Naive thymus-derived CD4-positive, alpha-beta T cell (primary cell): ENCODE data around the gene RBMS1. TPM values are rescaled to one million over a fixed set of nuclear protein-coding genes. Genes with fewer than 3 reads are reported as not detected.
"Not testable (repeated sequence)": the region's sequence is repeated elsewhere in the genome, so short reads cannot be mapped to it uniquely, and the experiment has no call there.

ENCODE experiments used
- ATAC-seq: fragments of 150-1000 bp; cut with Tn5 transposase; 2 replicates; pipeline ENCODE4 v1.10.0; 2021; ENCODE audit warnings: mild to moderate bottlenecking, moderate library complexity
- CTCF ChIA-PET: fragments of 350-600 bp; sonication (Branson Sonifier 250); formaldehyde crosslinking; loops from one replicate; lab custom pipeline; 2021; ENCODE audit warnings: antibody characterized with exemption; lab: Charles Lee
- POLR2A ChIA-PET: fragments of 350-600 bp; sonication (Branson Sonifier 250); formaldehyde crosslinking; loops from one replicate; lab custom pipeline; 2021; ENCODE audit warnings: antibody characterized with exemption, inconsistent platforms; lab: Charles Lee
- DNase-seq, 9 donors: peaks; one replicate each; pipeline versions ENCODE4 v3.0.0 to v3.0.0-alpha.2; 2020 to 2022; ENCODE audit warnings: mixed read lengths in 1 of 9
- H3K27ac ChIP-seq: one replicate; pipeline ENCODE4 v1.7.0; 2013; ENCODE audit warnings: mild to moderate bottlenecking, low read depth, low read length, moderate library complexity
- H3K27me3 ChIP-seq, 2 donors: one replicate each; pipeline ENCODE4 v1.7.0; 2013; ENCODE audit warnings: low read length in 2 of 2, mild to moderate bottlenecking in 2 of 2, moderate library complexity in 2 of 2; ENCODE audit not compliant: control insufficient read depth in 2 of 2, insufficient read depth in 2 of 2
- H3K36me3 ChIP-seq, 3 experiments: 1 replicate in 2 of 3; 2 replicates in 1 of 3; pipeline ENCODE4 v1.7.0; 2013; ENCODE audit warnings: low read length in 3 of 3, mild to moderate bottlenecking in 3 of 3, moderate library complexity in 1 of 3; ENCODE audit not compliant: insufficient read depth in 3 of 3, control insufficient read depth in 2 of 3
- H3K4me1 ChIP-seq, 2 donors: one replicate each; pipeline ENCODE4 v1.7.0; 2013; ENCODE audit warnings: low read length in 2 of 2, mild to moderate bottlenecking in 2 of 2, moderate library complexity in 1 of 2; ENCODE audit not compliant: control insufficient read depth in 2 of 2, insufficient read depth in 2 of 2
- H3K4me3 ChIP-seq: 2 replicates; pipeline ENCODE4 v1.7.0; 2013; ENCODE audit warnings: mild to moderate bottlenecking, low read length
- H3K9me3 ChIP-seq, 3 experiments: 1 replicate in 2 of 3; 2 replicates in 1 of 3; pipeline ENCODE4 v1.7.0; 2013; ENCODE audit warnings: low read length in 3 of 3; ENCODE audit not compliant: control insufficient read depth in 2 of 3
- H3K27ac Mint-ChIP-seq, 9 donors: one replicate each; pipeline ENCODE4 v1.8.0; 2020 to 2022; ENCODE audit warnings: mixed read lengths in 9 of 9, mild to moderate bottlenecking in 8 of 9, moderate library complexity in 5 of 9, inconsistent platforms in 2 of 9
- H3K27me3 Mint-ChIP-seq, 5 donors: one replicate each; pipeline ENCODE4 v1.8.0; 2021 to 2022; ENCODE audit warnings: mixed read lengths in 5 of 5, mild to moderate bottlenecking in 1 of 5
- H3K36me3 Mint-ChIP-seq, 5 donors: one replicate each; pipeline ENCODE4 v1.8.0; 2020 to 2022; ENCODE audit warnings: mixed read lengths in 5 of 5, mild to moderate bottlenecking in 3 of 5, inconsistent platforms in 1 of 5
- H3K4me1 Mint-ChIP-seq, 7 donors: one replicate each; pipeline ENCODE4 v1.8.0; 2020 to 2022; ENCODE audit warnings: mixed read lengths in 7 of 7, mild to moderate bottlenecking in 3 of 7, inconsistent platforms in 1 of 7
- H3K4me3 Mint-ChIP-seq, 10 donors: one replicate each; pipeline ENCODE4 v1.8.0; 2020 to 2022; ENCODE audit warnings: mild to moderate bottlenecking in 10 of 10, mixed read lengths in 10 of 10, moderate library complexity in 6 of 10, inconsistent platforms in 2 of 10
- H3K9me3 Mint-ChIP-seq, 11 donors: one replicate each; pipeline ENCODE4 v1.8.0; 2020 to 2022; ENCODE audit warnings: mixed read lengths in 11 of 11, mild to moderate bottlenecking in 4 of 11, inconsistent platforms in 1 of 11, moderate library complexity in 1 of 11
- intact Hi-C, 2 donors: fragments of 100-400 bp; cut with micrococcal nuclease; formaldehyde crosslinking; loops; one replicate each; pipeline ENCODE4 v1.15.1; 2023
- polyA plus RNA-seq, 2 donors: library from polyadenylated mRNA; unstranded; fragments of 300-500 nt; fragmentation: Illumina TruSeq; gene quantifications; one replicate each; pipeline ENCODE4 v1.2.3, GENCODE V29; 2021
- total RNA-seq, 6 experiments: library from RNA in 5 of 6; stranded (reverse) in 5 of 6; gene quantifications; 1 replicate in 5 of 6; 2 replicates in 1 of 6; pipeline ENCODE4 v1.2.3 and lab custom pipeline; 2021 to 2026

Gene RBMS1
- total and polyA plus RNA-seq, 7 experiments from 2014 or later, result 74.4 to 137 (median 119) TPM

GRCh38 chr2:160371251-160372009 lies 122.2 kb downstream of the RBMS1 start:
- DNase-seq, result no peak
- peaks cover 0 to 13% (median 3%) of the 10 kb centered on the region in 5 donors for H3K36me3 Mint-ChIP-seq
- H3K27ac Mint-ChIP-seq, result peak overlapping the region in 4 of 9 donors; percentile 12 to 49 (median 44)
- H3K27ac ChIP-seq, result no peak overlapping the region
- H3K4me1 Mint-ChIP-seq, result peaks cover 58 to 98% (median 88%) of the 10 kb centered on the region in 7 donors
- ChIA-PET POLR2A (no interaction called here), CTCF (no interaction called here)
- H3K4me3 ChIP-seq, result no peak overlapping the region
- no peaks in the 10 kb centered on the region for H3K9me3 ChIP-seq
- H3K27me3 Mint-ChIP-seq, result no peaks in the 10 kb centered on the region
- no peaks in the 10 kb centered on the region for H3K36me3 ChIP-seq
- no peaks in the 10 kb centered on the region for H3K27me3 ChIP-seq
- intact Hi-C loops, result no loop called here
- peaks cover 53 to 60% of the 10 kb centered on the region in 2 donors for H3K4me1 ChIP-seq
- ATAC-seq, result peak; percentile 39
- H3K4me3 Mint-ChIP-seq, result peak overlapping the region in 3 of 10 donors; percentile 4 to 57 (median 18)
- H3K9me3 Mint-ChIP-seq, result no peaks in the 10 kb centered on the region

GRCh38 chr2:160368988-160369930 lies 124.3 kb downstream of the RBMS1 start:
- no peak for DNase-seq
- H3K4me3 ChIP-seq, result no peak overlapping the region
- ChIA-PET POLR2A (no interaction called here), CTCF (interaction anchor here (0.7 kb wide), 2 partner anchors 60 to 793 kb away, joined by 3 to 4 read pairs; no protein-coding TSS in a partner anchor)
- intact Hi-C loops, result loop anchor here in 1 of 2 donors (1.0 kb wide), 1 partner anchor 8 kb away; no protein-coding TSS in a partner anchor
- Mint-ChIP-seq H3K4me1 (peaks cover 54 to 98% (median 84%) of the 10 kb centered on the region in 7 donors), H3K27me3 (no peaks in the 10 kb centered on the region), H3K27ac (peak overlapping the region in 4 of 9 donors; percentile 43 to 83 (median 68)), H3K36me3 (peaks cover 8 to 28% (median 19%) of the 10 kb centered on the region in 5 donors), H3K4me3 (peak overlapping the region in 8 of 10 donors; percentile 33 to 70 (median 54)), H3K9me3 (no peaks in the 10 kb centered on the region)
- no peaks in the 10 kb centered on the region for H3K9me3 ChIP-seq
- H3K4me1 ChIP-seq, result peaks cover 40 to 47% of the 10 kb centered on the region in 2 donors
- H3K27me3 ChIP-seq, result no peaks in the 10 kb centered on the region
- H3K27ac ChIP-seq, result no peak overlapping the region
- no peak for ATAC-seq
- H3K36me3 ChIP-seq, result peaks cover 0 to 11% (median 0%) of the 10 kb centered on the region in 3 experiments

- H3K9me3 ChIP-seq, result no peaks in the 10 kb centered on the region
- no peak overlapping the region for H3K27ac ChIP-seq
- peak; percentile 76 for ATAC-seq
- intact Hi-C loops, result loop anchor here in 1 of 2 donors (1.0 to 2.0 kb wide), 2 partner anchors 9 to 15 kb away; no protein-coding TSS in a partner anchor
- H3K4me1 ChIP-seq, result peaks cover 34% of the 10 kb centered on the region in 2 donors
- H3K4me3 ChIP-seq, result no peak overlapping the region
- ChIA-PET POLR2A (interaction anchor here (1.0 kb wide), 1 partner anchor 44 kb away, joined by 3 read pairs; no protein-coding TSS in a partner anchor), CTCF (no interaction called here)
- Mint-ChIP-seq H3K9me3 (no peaks in the 10 kb centered on the region), H3K4me3 (peak overlapping the region; percentile 10 to 76 (median 62)), H3K4me1 (peaks cover 45 to 96% (median 84%) of the 10 kb centered on the region in 7 donors), H3K27ac (peak overlapping the region in 8 of 9 donors; percentile 2 to 77 (median 44)), H3K36me3 (peaks cover 11 to 32% (median 24%) of the 10 kb centered on the region in 5 donors), H3K27me3 (no peaks in the 10 kb centered on the region)
- no peaks in the 10 kb centered on the region for H3K27me3 ChIP-seq
- DNase-seq, result no peak
- H3K36me3 ChIP-seq, result peaks cover 0 to 11% (median 3%) of the 10 kb centered on the region in 3 experiments
Measured at GRCh38 chr2:160367887-160368286, 125.7 kb downstream of the RBMS1 start.

GRCh38 chr2:160367139-160367538 lies 126.5 kb downstream of the RBMS1 start:
- Mint-ChIP-seq H3K4me1 (peaks cover 39 to 95% (median 83%) of the 10 kb centered on the region in 7 donors), H3K4me3 (peak overlapping the region in 3 of 10 donors; percentile 9 to 21 (median 11)), H3K27ac (peak overlapping the region in 3 of 9 donors; percentile 16 to 25 (median 17)), H3K36me3 (peaks cover 11 to 35% (median 24%) of the 10 kb centered on the region in 5 donors)
- Histone ChIP-seq H3K4me1 (peaks cover 26 to 27% of the 10 kb centered on the region in 2 donors), H3K36me3 (peaks cover 0 to 11% (median 3%) of the 10 kb centered on the region in 3 experiments)
- H3K27me3 ChIP-seq, H3K9me3 ChIP-seq, ATAC-seq, H3K27me3 Mint-ChIP-seq, H3K27ac ChIP-seq, H3K9me3 Mint-ChIP-seq, CTCF ChIA-PET, DNase-seq, H3K4me3 ChIP-seq: not testable (repeated sequence)
- POLR2A ChIA-PET, result interaction anchor here (1.0 kb wide), 1 partner anchor 45 kb away, joined by 3 read pairs; no protein-coding TSS in a partner anchor
- intact Hi-C loops, result loop anchor here in 1 of 2 donors (2.0 kb wide), 1 partner anchor 16 kb away; no protein-coding TSS in a partner anchor

- Mint-ChIP-seq H3K27me3 (no peaks in the 10 kb centered on the region), H3K9me3 (no peaks in the 10 kb centered on the region), H3K27ac (peak overlapping the region in 1 of 9 donors; percentile 17), H3K4me3 (no peak overlapping the region), H3K36me3 (peaks cover 11 to 37% (median 24%) of the 10 kb centered on the region in 5 donors), H3K4me1 (peaks cover 36 to 92% (median 80%) of the 10 kb centered on the region in 7 donors)
- intact Hi-C loops, result loop anchor here in 1 of 2 donors (2.0 kb wide), 1 partner anchor 16 kb away; no protein-coding TSS in a partner anchor
- peaks cover 22 to 26% of the 10 kb centered on the region in 2 donors for H3K4me1 ChIP-seq
- H3K36me3 ChIP-seq, result peaks cover 0 to 11% (median 3%) of the 10 kb centered on the region in 3 experiments
- no peak for DNase-seq
- CTCF ChIA-PET, result no interaction called here
- ATAC-seq, result no peak
- H3K9me3 ChIP-seq, result no peaks in the 10 kb centered on the region
- no peak overlapping the region for H3K27ac ChIP-seq
- H3K4me3 ChIP-seq, result no peak overlapping the region
- POLR2A ChIA-PET, result no interaction called here
- H3K27me3 ChIP-seq, result no peaks in the 10 kb centered on the region
Measured at GRCh38 chr2:160366474-160366873, 127.1 kb downstream of the RBMS1 start.
